Stomach (tissue), 9 donors: ENCODE data around the gene HK1. TPM values are rescaled to one million over a fixed set of nuclear protein-coding genes. Genes with fewer than 3 reads are reported as not detected.

Source experiments
- DNase-seq, 2 donors: peaks; one replicate each; pipeline versions ENCODE4 v3.0.0 to v3.0.0-alpha.2; 2013 to 2019
- H3K27ac ChIP-seq, 5 donors: fragments of 200-600 bp in 4 of 5; sonication (generic) in 4 of 5; one replicate each; pipeline ENCODE4 v1.5.1; 2013 to 2019; ENCODE audit warnings: mild to moderate bottlenecking in 1 of 5, moderate library complexity in 1 of 5
- H3K27me3 ChIP-seq, 3 donors: fragments of 200-600 bp; sonication (generic); one replicate each; pipeline ENCODE4 v1.5.1; 2017 to 2019; ENCODE audit warnings: mixed run types in 1 of 3
- H3K36me3 ChIP-seq, 4 donors: fragments of 200-600 bp; sonication (generic); 1 replicate in 3 of 4; 2 replicates in 1 of 4; pipeline ENCODE4 v1.5.1; 2016 to 2019
- H3K4me1 ChIP-seq, 4 donors: fragments of 200-600 bp; sonication (generic); one replicate each; pipeline ENCODE4 v1.5.1; 2016 to 2019
- H3K4me3 ChIP-seq, 4 donors: fragments of 200-600 bp; sonication (generic) in 3 of 4; one replicate each; pipeline ENCODE4 v1.5.1; 2016 to 2019; ENCODE audit warnings: mild to moderate bottlenecking in 1 of 4
- H3K9me3 ChIP-seq, 4 donors: fragments of 200-600 bp; sonication (generic); one replicate each; pipeline ENCODE4 v1.5.1; 2016 to 2019
- EP300 ChIP-seq: sonication (generic); formaldehyde crosslinking; IDR thresholded peaks from one replicate; pipeline ENCODE4 v1.6.1; 2017; ENCODE audit warnings: antibody characterized with exemption
- POLR2A ChIP-seq, 4 donors: fragments of 450-650 bp; IDR thresholded peaks; one replicate each; pipeline ENCODE4 v1.6.1; 2016; ENCODE audit warnings: antibody characterized with exemption in 4 of 4, control low read depth in 2 of 4, mild to moderate bottlenecking in 1 of 4, moderate library complexity in 1 of 4
- POLR2AphosphoS5 ChIP-seq, 3 donors: sonication (generic); formaldehyde crosslinking; IDR thresholded peaks; one replicate each; pipeline ENCODE4 v1.6.1; 2016; ENCODE audit warnings: antibody characterized with exemption in 3 of 3
- WGBS, 5 donors: extraction: QIAGEN DNeasy Blood & Tissue Kit in 3 of 5; methylation state at CpG; one replicate each; pipeline versions ENCODE4 v1.1.5 to v1.1.7; 2013 to 2018; 5-methylcytosine and 5-hydroxymethylcytosine counted together
- intact Hi-C: fragments of 100-400 bp; cut with DNase I; formaldehyde crosslinking; loops from one replicate; pipeline ENCODE4 v1.15.1; 2023; ENCODE audit warnings: low total_unique reads
- polyA plus RNA-seq, 3 donors: library from polyadenylated mRNA; stranded (reverse); fragments of 200-250 nt; gene quantifications; one replicate each; pipeline ENCODE4 v1.2.3, GENCODE V29; 2013
- total RNA-seq, 5 donors: library from RNA; depleted of rRNA; stranded (reverse); fragments of >200 nt; gene quantifications; one replicate each; pipeline versions ENCODE4 v1.1.0 to v1.2.3, GENCODE V29; 2014 to 2016
- TF ChIP-seq, protein P1 (sequence below), 7 experiments: fragments of 450-650 bp in 4 of 7; fragments of 200-600 bp in 3 of 7; sonication (generic) in 3 of 7; IDR thresholded peaks; one replicate each; pipeline ENCODE4 v1.5.1; 2016 to 2019; ENCODE audit warnings: antibody characterized with exemption in 7 of 7, control low read depth in 2 of 7, mild to moderate bottlenecking in 1 of 7
- donor health status: healthy with polysubstance abuse.
- donor health status: Bipolar disorder and iron deficiency.
- donor health status: healthy.

HK1 gene
- total and polyA plus RNA-seq, 8 donors: 32.7 to 60.9 (median 50.8) TPM

DNA sequence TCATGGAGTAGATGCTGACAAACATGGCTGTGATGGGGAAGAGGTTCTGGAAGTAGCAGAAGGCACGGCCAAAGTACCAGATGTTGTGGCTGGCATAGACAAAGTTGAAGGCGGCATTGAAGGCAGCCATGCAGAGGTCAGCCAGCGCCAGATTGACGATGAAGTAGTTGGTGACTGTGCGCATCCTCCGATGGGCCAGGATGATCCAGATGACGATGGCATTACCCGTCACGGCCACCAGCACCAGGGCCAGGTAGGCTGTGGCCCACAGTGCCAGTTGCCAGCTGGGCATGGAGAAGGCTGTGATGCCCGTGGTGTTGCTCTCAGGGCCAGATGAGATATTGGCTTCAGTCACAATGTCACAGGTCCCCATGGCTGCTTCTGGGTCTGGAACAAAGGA is 137.7 kb downstream of the HK1 start:
- Histone ChIP-seq H3K27ac (peak overlapping the region in 4 of 5 donors; percentile 26 to 84 (median 74)), H3K4me1 (peaks cover 14 to 56% (median 26%) of the 10 kb centered on the region in 4 donors), H3K27me3 (no peaks in the 10 kb centered on the region), H3K36me3 (no peaks in the 10 kb centered on the region), H3K4me3 (peak overlapping the region in 3 of 4 donors; percentile 33 to 41 (median 40)), H3K9me3 (no peaks in the 10 kb centered on the region)
- intact Hi-C loops: no loop called here
- 87 to 97% (median 95%) methylated on average over 6 to 10 of the region's 10 CpGs for WGBS, 5 donors
- no peak for DNase-seq
- TF ChIP-seq, protein P1, sequence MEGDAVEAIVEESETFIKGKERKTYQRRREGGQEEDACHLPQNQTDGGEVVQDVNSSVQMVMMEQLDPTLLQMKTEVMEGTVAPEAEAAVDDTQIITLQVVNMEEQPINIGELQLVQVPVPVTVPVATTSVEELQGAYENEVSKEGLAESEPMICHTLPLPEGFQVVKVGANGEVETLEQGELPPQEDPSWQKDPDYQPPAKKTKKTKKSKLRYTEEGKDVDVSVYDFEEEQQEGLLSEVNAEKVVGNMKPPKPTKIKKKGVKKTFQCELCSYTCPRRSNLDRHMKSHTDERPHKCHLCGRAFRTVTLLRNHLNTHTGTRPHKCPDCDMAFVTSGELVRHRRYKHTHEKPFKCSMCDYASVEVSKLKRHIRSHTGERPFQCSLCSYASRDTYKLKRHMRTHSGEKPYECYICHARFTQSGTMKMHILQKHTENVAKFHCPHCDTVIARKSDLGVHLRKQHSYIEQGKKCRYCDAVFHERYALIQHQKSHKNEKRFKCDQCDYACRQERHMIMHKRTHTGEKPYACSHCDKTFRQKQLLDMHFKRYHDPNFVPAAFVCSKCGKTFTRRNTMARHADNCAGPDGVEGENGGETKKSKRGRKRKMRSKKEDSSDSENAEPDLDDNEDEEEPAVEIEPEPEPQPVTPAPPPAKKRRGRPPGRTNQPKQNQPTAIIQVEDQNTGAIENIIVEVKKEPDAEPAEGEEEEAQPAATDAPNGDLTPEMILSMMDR (IDR thresholded peaks at IDR 0.05): no peak
- TF ChIP-seq POLR2AphosphoS5 (IDR thresholded peaks at IDR 0.05): no peak
- TF ChIP-seq POLR2A (IDR thresholded peaks at IDR 0.05): no peak
- TF ChIP-seq EP300: no peak

DNA sequence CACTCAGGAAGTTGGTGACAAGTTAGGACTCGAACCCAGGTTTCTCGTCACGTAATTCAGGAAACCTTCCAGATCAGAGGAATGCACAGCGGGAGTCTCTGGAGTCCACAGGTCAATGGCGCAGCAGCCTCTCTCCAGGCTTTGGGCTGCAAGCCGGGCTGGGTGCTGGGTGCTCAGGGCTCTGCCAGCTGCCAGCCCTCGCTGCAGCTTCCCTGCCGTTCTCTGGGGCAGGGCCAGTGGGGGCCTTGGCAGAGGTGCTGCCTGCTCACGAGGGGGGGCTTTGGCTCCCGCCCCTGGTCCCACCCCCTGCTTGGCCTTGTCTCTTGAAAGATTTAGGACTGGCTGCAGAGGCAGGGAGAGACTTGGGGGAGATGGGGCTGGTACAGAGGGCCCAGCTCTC is 138.4 kb downstream of the HK1 start, which contains the start of gene TACR2:
TACR2 (minus strand) TSS at position 224 of the 400 bp plus-strand sequence. CDS start 595 bp downstream, outside the sequence.
- intact Hi-C loops: no loop called here
- H3K9me3 ChIP-seq: no peaks in the 10 kb centered on the region
- no peaks in the 10 kb centered on the region for H3K36me3 ChIP-seq
- peak within 1 kb of the TSS in 4 of 5 donors; percentile 42 to 84 (median 74) for H3K27ac ChIP-seq
- WGBS, 5 donors: 55 to 71% (median 65%) methylated on average over 7 to 10 of the region's 10 CpGs
- no peak for TF ChIP-seq POLR2A (IDR thresholded peaks at IDR 0.05)
- TF ChIP-seq, protein P1 (IDR thresholded peaks at IDR 0.05): no peak
- TF ChIP-seq POLR2AphosphoS5 (IDR thresholded peaks at IDR 0.05): peak in 2 of 3 donors; percentile 37 to 50
- TF ChIP-seq EP300: no peak
- H3K4me1 ChIP-seq: peaks cover 16 to 57% (median 27%) of the 10 kb centered on the region in 4 donors
- H3K27me3 ChIP-seq: no peaks in the 10 kb centered on the region
- H3K4me3 ChIP-seq: peak within 1 kb of the TSS in 3 of 4 donors; percentile 33 to 41 (median 40)
- no peak for DNase-seq

DNA sequence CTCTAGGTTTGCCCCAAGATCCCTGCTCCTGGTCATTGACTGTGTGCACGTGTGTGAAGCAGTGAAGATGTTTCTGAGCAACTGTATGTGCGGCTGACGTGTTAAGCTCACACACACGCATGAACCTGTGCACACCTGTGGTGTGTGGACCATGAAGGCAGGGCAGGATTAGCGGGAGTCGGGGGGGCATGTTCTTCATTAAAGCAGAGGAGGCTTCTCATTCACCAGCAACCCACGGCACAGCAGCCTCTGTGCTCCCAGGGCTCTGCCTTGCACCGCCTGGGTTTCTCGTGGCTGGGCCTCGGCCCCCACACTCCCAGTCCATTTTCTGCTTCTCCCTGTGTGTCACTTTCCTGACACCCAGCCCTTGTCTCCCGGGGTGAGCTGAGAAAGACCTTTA is 139.2 kb downstream of the HK1 start:
- no peak for DNase-seq
- H3K4me1 ChIP-seq: peaks cover 16 to 62% (median 33%) of the 10 kb centered on the region in 4 donors
- H3K36me3 ChIP-seq: no peaks in the 10 kb centered on the region
- H3K9me3 ChIP-seq: no peaks in the 10 kb centered on the region
- H3K27ac ChIP-seq: peak overlapping the region in 4 of 5 donors; percentile 42 to 84 (median 74)
- 65 to 74% (median 73%) methylated on average over 11 of the region's 11 CpGs for WGBS, 5 donors
- TF ChIP-seq, protein P1 (IDR thresholded peaks at IDR 0.05): no peak
- TF ChIP-seq POLR2AphosphoS5 (IDR thresholded peaks at IDR 0.05) (no peak), POLR2A (IDR thresholded peaks at IDR 0.05) (no peak), EP300 (no peak)
- H3K27me3 ChIP-seq: no peaks in the 10 kb centered on the region
- intact Hi-C loops: no loop called here
- H3K4me3 ChIP-seq: peak overlapping the region in 3 of 4 donors; percentile 17 to 40 (median 33)

DNA sequence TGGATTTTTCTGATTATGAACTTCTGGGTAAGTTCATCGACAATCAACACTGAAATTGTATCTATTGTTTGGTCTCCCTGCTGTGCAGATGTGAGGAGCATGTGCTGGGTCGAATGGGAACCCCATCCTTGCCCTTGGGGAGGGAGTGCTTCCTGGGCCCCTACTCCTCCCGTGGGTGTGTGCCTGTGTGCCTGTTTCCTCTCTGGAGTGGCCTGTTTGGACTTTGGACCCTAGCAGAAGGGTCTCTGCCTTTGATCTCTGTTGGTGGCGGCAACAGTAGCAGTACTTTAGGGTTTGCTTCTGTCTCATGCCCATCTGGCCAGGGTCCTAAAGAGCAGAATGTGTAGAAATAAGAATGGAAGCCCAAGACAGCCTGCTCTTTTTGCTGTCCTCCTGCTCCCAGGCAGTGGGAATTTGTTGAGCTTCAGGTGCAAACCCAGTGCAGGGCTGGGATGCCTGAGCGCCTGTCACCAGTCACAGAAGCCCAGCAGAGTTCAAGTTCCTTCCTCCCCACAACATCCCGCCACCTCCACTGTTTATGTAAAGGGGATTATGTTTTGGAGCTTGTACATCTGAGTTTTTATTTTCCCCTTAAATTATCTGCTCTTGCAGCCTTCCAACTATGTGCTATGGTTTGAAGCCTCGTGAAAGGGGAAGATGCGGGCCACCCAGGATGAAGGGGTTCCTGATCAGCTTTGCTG is 139.9 kb downstream of the HK1 start:
- WGBS, 5 donors: 50 to 62% (median 54%) methylated on average over 8 of the region's 8 CpGs
- peak in 1 of 2 donors; percentile 72 for DNase-seq
- Histone ChIP-seq H3K27ac (peak overlapping the region in 4 of 5 donors; percentile 42 to 84 (median 74)), H3K4me1 (peaks cover 11 to 59% (median 31%) of the 10 kb centered on the region in 4 donors), H3K9me3 (no peaks in the 10 kb centered on the region), H3K36me3 (no peaks in the 10 kb centered on the region), H3K4me3 (peak overlapping the region in 3 of 4 donors; percentile 17 to 40 (median 33)), H3K27me3 (no peaks in the 10 kb centered on the region)
- intact Hi-C loops: no loop called here
- TF ChIP-seq POLR2AphosphoS5 (IDR thresholded peaks at IDR 0.05): no peak
- no peak for TF ChIP-seq POLR2A (IDR thresholded peaks at IDR 0.05)
- TF ChIP-seq, protein P1 (IDR thresholded peaks at IDR 0.05): no peak
- TF ChIP-seq EP300: no peak
